Measurements from ENCODE around the gene AGMO. TPM values are rescaled to one million over a fixed set of nuclear protein-coding genes. Genes with fewer than 3 reads are reported as not detected.

Gene AGMO
- total and polyA plus RNA-seq, 2 experiments from 2014 or later = 0.42 to 0.55 TPM

DNA sequence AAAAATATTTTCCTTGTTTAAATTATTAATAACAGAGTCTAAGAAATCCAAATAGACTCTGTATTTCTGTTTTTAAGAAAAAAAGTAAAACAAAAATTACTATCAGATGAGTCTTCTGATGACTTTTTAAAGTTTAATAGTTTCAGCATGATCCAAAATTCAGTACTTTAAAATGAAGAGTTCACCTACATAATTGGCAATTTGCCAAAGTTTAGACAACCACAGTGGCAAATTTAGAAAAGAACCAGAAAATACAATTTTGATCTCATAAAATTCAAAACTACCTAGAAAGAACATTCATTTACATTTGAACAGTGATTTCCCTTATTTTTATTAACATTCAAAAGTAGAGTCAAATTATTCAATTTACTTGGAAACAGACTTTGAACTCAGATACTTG, 56.1 kb downstream of the AGMO start (continued):
- TF ChIP-seq ZNF462 (CRISPR knock-in tag; IDR thresholded peaks at IDR 0.05) (no peak), NANOG (IDR thresholded peaks at IDR 0.05; ENCODE audit: borderline replicate concordance) (no peak)

GRCh38 chr7:15504351-15504750, 57.5 kb downstream of the AGMO start:
- H3K27me3 ChIP-seq (ENCODE audit: insufficient read depth) = no peaks in the 10 kb centered on the region
- H3K4me3 Mint-ChIP-seq = no peak overlapping the region
- no peak overlapping the region for H2AFZ ChIP-seq
- ATAC-seq (no peak), DNase-seq (ENCODE audit: low spot score) (no peak)
- H3K27me3 Mint-ChIP-seq (ENCODE audit: insufficient read depth, low read depth, poor library complexity) = peaks cover 1% of the 10 kb centered on the region
- H3K36me3 ChIP-seq (ENCODE audit: insufficient read depth) = no peaks in the 10 kb centered on the region
- peaks cover 3% of the 10 kb centered on the region; the same call in 2 of the 3 replicates for H3K4me1 Mint-ChIP-seq
- TF ChIP-seq, protein P1, sequence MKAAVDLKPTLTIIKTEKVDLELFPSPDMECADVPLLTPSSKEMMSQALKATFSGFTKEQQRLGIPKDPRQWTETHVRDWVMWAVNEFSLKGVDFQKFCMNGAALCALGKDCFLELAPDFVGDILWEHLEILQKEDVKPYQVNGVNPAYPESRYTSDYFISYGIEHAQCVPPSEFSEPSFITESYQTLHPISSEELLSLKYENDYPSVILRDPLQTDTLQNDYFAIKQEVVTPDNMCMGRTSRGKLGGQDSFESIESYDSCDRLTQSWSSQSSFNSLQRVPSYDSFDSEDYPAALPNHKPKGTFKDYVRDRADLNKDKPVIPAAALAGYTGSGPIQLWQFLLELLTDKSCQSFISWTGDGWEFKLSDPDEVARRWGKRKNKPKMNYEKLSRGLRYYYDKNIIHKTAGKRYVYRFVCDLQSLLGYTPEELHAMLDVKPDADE (IDR thresholded peaks at IDR 0.05) = no peak
- TF ChIP-seq POLR2AphosphoS5 (IDR thresholded peaks at IDR 0.05; ENCODE audit: low read depth) = no peak
- TF ChIP-seq EZH2phosphoT487 (IDR thresholded peaks at IDR 0.05; ENCODE audit: unreplicated experiment) = no peak
- H3K9me3 Mint-ChIP-seq = no peaks in the 10 kb centered on the region
- H3K36me3 Mint-ChIP-seq (ENCODE audit: low read depth) = no peaks in the 10 kb centered on the region
- H3K4me3 ChIP-seq = no peak overlapping the region
- no peak overlapping the region for H3K4me2 ChIP-seq
- H3K27ac ChIP-seq (ENCODE audit: low read depth) = no peak overlapping the region
- H3K79me2 ChIP-seq (replicated peaks; ENCODE audit: insufficient read depth) = no peaks in the 10 kb centered on the region
- H4K20me1 ChIP-seq (replicated peaks; ENCODE audit: insufficient read depth) = no peaks in the 10 kb centered on the region
- H3K9me2 ChIP-seq (ENCODE audit: insufficient read depth) = no peaks in the 10 kb centered on the region
- peaks cover 7% of the 10 kb centered on the region; the same call in 1 of the 2 replicates for H3K4me1 ChIP-seq (ENCODE audit: insufficient read depth)
- H3K27ac Mint-ChIP-seq = no peak overlapping the region
- no peaks in the 10 kb centered on the region for H3F3A ChIP-seq (replicated peaks; ENCODE audit: low read depth)
